Suppressor macrophage treated with lipopolysaccharide for 1 hour (primary cell): ENCODE results near the gene COA8.
"Not testable (repeated sequence)": the region's sequence is repeated elsewhere in the genome, so short reads cannot be mapped to it uniquely, and the experiment has no call there.

Experiments used
- DNase-seq, 3 donors: peaks; one replicate each; pipeline ENCODE4 v3.0.0-alpha.2; 2020 to 2022

Gene COA8

GRCh38 chr14:103576371-103577024 is 13.7 kb downstream of the COA8 start:
- DNase-seq: no peak

GRCh38 chr14:103578401-103579075 is 15.8 kb downstream of the COA8 start:
- no peak for DNase-seq

- no peak for DNase-seq
Observed at GRCh38 chr14:103581206-103581605, 18.4 kb downstream of the COA8 start.

- DNase-seq: no peak
Observed at GRCh38 chr14:103581954-103582703, 19.4 kb downstream of the COA8 start.

- no peak for DNase-seq
Observed at GRCh38 chr14:103584326-103584915, 21.7 kb downstream of the COA8 start.

- no peak for DNase-seq
Observed at GRCh38 chr14:103593577-103593976, 30.8 kb downstream of the COA8 start.

GRCh38 chr14:103594265-103594664 is 31.5 kb downstream of the COA8 start:
- no peak for DNase-seq

GRCh38 chr14:103597623-103598377 is 35.0 kb downstream of the COA8 start:
- DNase-seq: peak; percentile 69 to 77 (median 76)

- no peak for DNase-seq
Observed at GRCh38 chr14:103600503-103600902, 37.7 kb downstream of the COA8 start.

GRCh38 chr14:103604620-103605019 is 41.9 kb downstream of the COA8 start:
- no peak for DNase-seq

GRCh38 chr14:103606963-103607668 is 44.4 kb downstream of the COA8 start:
- peak; percentile 76 to 78 (median 77) for DNase-seq

GRCh38 chr14:103607822-103608221 is 45.1 kb downstream of the COA8 start:
- no peak for DNase-seq

- DNase-seq: not testable (repeated sequence)
Observed at GRCh38 chr14:103609081-103609480, 46.3 kb downstream of the COA8 start.

- no peak for DNase-seq
Observed at GRCh38 chr14:103611215-103611614, 48.5 kb downstream of the COA8 start.

GRCh38 chr14:103613517-103613916 is 50.8 kb downstream of the COA8 start:
- DNase-seq: peak; percentile 44 to 68 (median 51)

GRCh38 chr14:103616635-103617300 is 54.0 kb downstream of the COA8 start:
- no peak for DNase-seq

GRCh38 chr14:103619057-103619456 is 56.3 kb downstream of the COA8 start:
- DNase-seq: peak; percentile 52 to 70 (median 57)

GRCh38 chr14:103621860-103622259 is 59.1 kb downstream of the COA8 start:
- DNase-seq: no peak

- no peak for DNase-seq
Observed at GRCh38 chr14:103623308-103623707, 60.5 kb downstream of the COA8 start.

GRCh38 chr14:103623883-103624482 is 61.2 kb downstream of the COA8 start:
- DNase-seq: no peak

GRCh38 chr14:103624860-103625259 is 62.1 kb downstream of the COA8 start:
- peak; percentile 37 to 57 (median 39) for DNase-seq
